ENCODE data around the gene SPARC. TPM values are rescaled to one million over a fixed set of nuclear protein-coding genes. Genes with fewer than 3 reads are reported as not detected.

SPARC gene
- total RNA-seq, 2 donors from 2014 or later = 1,654 to 1,851 TPM

- DNase-seq (ENCODE audit: low spot score) = no peak
These were observed 56.6 kb downstream of the SPARC start for GRCh38 chr5:151630088-151630487.

GRCh38 chr5:151628112-151628823 is 58.4 kb downstream of the SPARC start:
- no peak for TF ChIP-seq CTCF (IDR thresholded peaks at IDR 0.05)
- Histone ChIP-seq H3K4me3 (no peak overlapping the region), H3K36me3 (no peaks in the 10 kb centered on the region), H3K27ac (no peak overlapping the region), H3K9me3 (no peaks in the 10 kb centered on the region), H3K4me1 (ENCODE audit: control insufficient read depth in 1 of 2, low read depth in 2 of 2) (no peaks in the 10 kb centered on the region), H3K27me3 (replicated peaks; ENCODE audit: insufficient read depth) (no peaks in the 10 kb centered on the region)
- DNase-seq (ENCODE audit: low spot score) = no peak
- no peak for ATAC-seq (ENCODE audit: insufficient number of reproducible peaks, low FRiP score, low read depth)

More at GRCh38 chr5:151630088-151630487, 56.6 kb downstream of the SPARC start:
- H3K27ac ChIP-seq = no peak overlapping the region
- no peaks in the 10 kb centered on the region for H3K9me3 ChIP-seq
- ATAC-seq (ENCODE audit: insufficient number of reproducible peaks, low FRiP score, low read depth) = no peak
- H3K4me1 ChIP-seq (ENCODE audit: control insufficient read depth in 1 of 2, low read depth in 2 of 2) = no peaks in the 10 kb centered on the region
- no peaks in the 10 kb centered on the region for H3K36me3 ChIP-seq
- H3K27me3 ChIP-seq (replicated peaks; ENCODE audit: insufficient read depth) = no peaks in the 10 kb centered on the region
- no peak for TF ChIP-seq CTCF (IDR thresholded peaks at IDR 0.05)
- no peak overlapping the region for H3K4me3 ChIP-seq

GRCh38 chr5:151627650-151628049 is 59.1 kb downstream of the SPARC start:
- no peaks in the 10 kb centered on the region for H3K4me1 ChIP-seq (ENCODE audit: control insufficient read depth in 1 of 2, low read depth in 2 of 2)
- TF ChIP-seq CTCF (IDR thresholded peaks at IDR 0.05) = no peak
- ATAC-seq (ENCODE audit: insufficient number of reproducible peaks, low FRiP score, low read depth) (no peak), DNase-seq (ENCODE audit: low spot score) (no peak)
- no peaks in the 10 kb centered on the region for H3K27me3 ChIP-seq (replicated peaks; ENCODE audit: insufficient read depth)
- H3K4me3 ChIP-seq = no peak overlapping the region
- no peak overlapping the region for H3K27ac ChIP-seq
- H3K36me3 ChIP-seq = no peaks in the 10 kb centered on the region
- no peaks in the 10 kb centered on the region for H3K9me3 ChIP-seq

- no peaks in the 10 kb centered on the region for H3K4me1 ChIP-seq (ENCODE audit: control insufficient read depth in 1 of 2, low read depth in 2 of 2)
- H3K9me3 ChIP-seq = no peaks in the 10 kb centered on the region
- no peaks in the 10 kb centered on the region for H3K36me3 ChIP-seq
- H3K27me3 ChIP-seq (replicated peaks; ENCODE audit: insufficient read depth) = no peaks in the 10 kb centered on the region
- TF ChIP-seq CTCF (IDR thresholded peaks at IDR 0.05) = no peak
- no peak overlapping the region for H3K27ac ChIP-seq
- DNase-seq (ENCODE audit: low spot score) (no peak), ATAC-seq (ENCODE audit: insufficient number of reproducible peaks, low FRiP score, low read depth) (no peak)
- no peak overlapping the region for H3K4me3 ChIP-seq
These were observed 61.4 kb downstream of the SPARC start for GRCh38 chr5:151625285-151625684.

- no peaks in the 10 kb centered on the region for H3K9me3 ChIP-seq
- no peak for ATAC-seq (ENCODE audit: insufficient number of reproducible peaks, low FRiP score, low read depth)
- no peaks in the 10 kb centered on the region for H3K27me3 ChIP-seq (replicated peaks; ENCODE audit: insufficient read depth)
- no peak overlapping the region for H3K27ac ChIP-seq
- H3K4me3 ChIP-seq = no peak overlapping the region
- TF ChIP-seq CTCF (IDR thresholded peaks at IDR 0.05) = no peak
- H3K36me3 ChIP-seq = no peaks in the 10 kb centered on the region
- H3K4me1 ChIP-seq (ENCODE audit: control insufficient read depth in 1 of 2, low read depth in 2 of 2) = no peaks in the 10 kb centered on the region
- no peak for DNase-seq (ENCODE audit: low spot score)
These were observed 62.2 kb downstream of the SPARC start for GRCh38 chr5:151624476-151624875.

Data from thoracic aorta (tissue), 2 donors.